Measurements from ENCODE around the gene TMEM156.
"Not testable (repeated sequence)": the region's sequence is repeated elsewhere in the genome, so short reads cannot be mapped to it uniquely, and the experiment has no call there.

Gene TMEM156

DNA sequence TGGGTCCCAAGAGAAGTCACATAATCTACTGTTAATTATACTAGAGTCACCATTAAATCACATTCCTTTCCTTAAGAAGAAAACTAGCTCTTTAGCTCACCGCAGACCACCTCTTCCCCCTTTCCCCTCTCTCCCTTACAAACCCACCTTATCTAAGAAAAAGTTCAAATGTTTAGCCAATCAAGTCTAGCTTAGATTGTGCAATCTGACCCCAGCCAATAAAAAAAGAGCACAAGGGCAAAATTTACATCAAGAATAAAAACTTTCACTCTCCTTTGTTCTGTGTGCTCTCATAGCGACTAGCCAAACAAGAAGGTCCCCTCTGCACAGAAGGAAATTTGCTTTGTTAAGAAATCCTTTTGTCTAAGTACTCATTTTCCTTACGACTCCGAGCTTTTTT lies 76.3 kb downstream of the TMEM156 start:
- no peak for DNase-seq

DNA sequence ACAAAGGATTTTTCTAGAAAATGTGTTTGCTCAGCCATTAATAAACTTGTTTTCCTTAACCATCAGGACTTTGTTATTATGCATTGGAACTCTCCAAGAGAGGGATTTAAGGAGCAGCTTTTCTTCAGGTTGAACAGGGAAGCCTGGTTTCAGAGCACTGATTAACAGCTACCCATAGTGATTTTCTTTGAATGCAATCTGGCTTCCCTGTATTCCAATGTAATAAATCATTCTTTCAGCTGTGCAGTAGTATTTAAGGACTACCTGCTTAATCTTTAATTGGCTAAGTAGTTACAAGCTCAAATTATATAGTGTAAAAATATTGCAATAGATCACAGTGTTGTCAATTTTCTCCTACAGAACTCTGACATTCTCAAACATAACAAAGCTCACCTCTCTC lies 77.5 kb downstream of the TMEM156 start:
- DNase-seq = no peak

DNA sequence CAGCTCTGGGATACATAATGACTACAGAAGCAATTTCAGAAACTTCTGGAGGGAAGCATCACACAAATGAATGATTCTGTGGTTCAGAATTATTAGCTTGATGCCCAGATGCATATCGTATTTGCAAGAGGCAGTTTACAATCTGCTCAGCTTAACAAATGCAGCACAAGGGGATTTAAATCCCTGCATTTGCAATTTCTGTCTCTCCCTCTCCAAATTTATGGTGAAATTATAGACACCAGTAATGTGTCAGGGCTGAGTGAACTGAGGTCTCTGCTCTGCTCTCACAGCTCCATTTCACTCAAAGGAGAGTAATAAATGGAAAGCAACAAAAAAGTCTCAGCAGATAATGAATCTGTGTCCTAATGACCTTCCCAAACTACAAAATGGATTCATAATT lies 80.2 kb downstream of the TMEM156 start:
- DNase-seq = no peak

DNA sequence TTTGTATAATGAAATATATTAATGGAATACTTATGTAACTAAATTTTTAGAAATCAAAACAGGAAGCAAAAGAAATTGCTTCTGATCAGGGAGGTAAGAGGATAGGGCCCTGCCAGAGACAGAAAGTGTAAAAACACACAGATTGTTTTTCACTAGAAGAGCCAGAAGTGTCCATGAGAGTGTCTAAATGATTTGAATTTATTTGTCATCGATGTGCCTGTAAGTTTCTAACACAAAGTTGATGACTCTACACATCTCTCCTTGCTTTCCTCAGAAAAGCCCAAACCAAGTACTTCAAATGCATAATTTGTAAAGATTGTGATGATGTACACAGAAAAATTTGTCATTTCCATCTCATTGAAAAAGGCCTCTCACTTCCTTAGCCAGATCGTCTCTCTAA lies 80.6 kb downstream of the TMEM156 start:
- no peak for DNase-seq

DNA sequence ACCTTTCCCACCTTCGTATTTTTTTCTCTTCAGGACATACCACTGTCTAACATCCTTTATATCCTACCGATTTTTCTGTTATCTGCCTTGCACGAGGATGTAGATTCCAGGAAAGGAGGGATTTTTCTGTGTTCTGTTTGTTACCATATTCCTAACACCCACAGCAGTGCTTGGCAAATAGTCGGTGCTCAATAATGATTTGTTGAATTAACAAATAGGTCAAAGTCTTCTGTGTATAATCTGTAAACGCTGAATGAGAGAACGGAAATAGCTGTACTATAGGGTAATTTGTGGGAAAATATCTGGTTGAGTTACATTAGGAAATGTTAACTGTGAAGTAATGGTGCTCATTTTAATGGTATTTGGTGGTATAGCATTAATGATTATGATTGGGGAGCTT lies 81.5 kb downstream of the TMEM156 start:
- DNase-seq = no peak

DNA sequence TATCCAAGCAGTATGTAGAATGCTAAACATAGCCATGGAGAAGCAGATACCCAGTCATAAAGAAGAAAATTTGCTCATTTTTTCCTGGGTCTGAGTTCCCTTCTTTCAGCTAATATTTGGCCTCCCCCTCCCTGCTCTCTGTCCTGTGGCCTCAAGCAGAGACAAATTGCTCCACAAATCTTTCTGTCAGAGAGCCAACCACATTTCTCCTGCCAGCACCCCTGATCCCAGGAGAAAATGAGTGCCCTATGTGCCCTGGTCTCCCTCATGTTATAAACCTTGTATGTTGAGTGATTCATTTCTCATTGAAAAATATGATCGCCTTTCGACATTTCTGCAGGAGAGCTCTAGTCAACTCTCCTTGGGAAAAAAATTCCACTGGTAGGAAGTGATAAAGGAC lies 82.0 kb downstream of the TMEM156 start:
- DNase-seq = no peak

DNA sequence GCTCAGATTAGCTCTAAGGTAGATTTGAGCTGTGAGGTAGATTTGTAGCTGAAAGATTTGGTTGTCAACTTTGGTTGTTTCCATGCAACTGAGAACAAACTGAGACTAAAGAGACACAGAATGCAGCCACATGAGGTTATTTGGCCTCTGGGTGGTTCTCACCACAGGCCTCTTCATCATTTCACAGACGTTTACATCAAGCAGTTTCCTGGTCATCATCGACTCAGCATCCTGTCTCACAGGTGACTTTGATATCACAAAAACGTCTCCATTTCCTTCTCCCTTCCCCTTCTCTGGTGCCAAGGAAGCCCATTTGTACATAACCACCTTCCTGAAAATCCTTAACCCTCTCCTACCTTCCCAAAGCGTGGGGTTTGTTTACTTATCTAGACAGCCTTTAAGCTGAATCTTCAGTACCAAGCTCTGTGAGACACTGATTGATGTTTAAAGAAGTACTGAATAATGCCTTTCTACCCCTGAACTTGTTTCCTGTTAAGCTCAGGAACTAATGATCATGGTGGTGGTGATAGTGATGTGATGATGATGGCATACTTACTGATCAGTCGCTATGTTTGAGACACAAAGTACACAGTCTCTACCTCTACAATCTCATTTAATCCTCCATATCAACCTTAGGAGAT lies 82.7 kb downstream of the TMEM156 start:
- no peak for DNase-seq

DNA sequence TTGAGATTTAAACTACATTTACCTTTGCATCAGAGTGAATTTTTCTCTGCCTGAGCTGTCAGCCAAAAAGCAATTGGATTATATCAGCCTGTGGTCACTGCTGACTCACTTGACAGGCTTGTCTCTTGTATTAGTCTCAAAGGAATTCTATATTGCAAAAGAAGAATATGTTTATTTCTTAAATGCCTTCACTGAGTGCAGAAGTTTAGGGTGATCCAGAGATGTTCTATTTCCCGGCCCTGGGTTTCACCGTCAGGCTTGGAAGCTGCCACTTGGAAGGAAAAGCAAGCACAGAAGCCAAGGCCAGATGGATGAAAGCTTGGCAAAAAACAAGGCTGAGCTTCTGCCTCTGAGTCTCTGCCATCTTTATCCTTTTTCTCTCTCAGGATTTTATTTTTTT lies 83.7 kb downstream of the TMEM156 start:
- DNase-seq = no peak

DNA sequence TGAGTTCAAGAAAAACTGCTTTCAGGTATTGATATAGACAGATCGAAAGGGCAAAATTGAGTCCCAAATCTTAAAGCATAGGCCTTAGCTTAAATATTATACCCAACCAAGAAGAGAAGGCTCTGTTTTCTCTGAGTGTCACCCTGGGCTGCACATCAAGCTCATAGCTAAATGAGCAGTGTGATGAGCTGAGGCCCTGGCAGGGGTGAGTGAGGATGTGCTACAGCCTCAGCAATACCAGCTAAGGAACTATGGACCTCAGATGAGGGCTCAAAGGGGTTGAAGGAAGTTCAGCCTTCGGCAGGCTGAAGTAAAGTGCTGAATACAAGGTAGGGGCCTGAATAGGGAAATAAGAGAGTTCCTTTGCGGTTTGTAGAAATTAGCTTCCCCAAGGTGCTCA lies 85.3 kb downstream of the TMEM156 start:
- no peak for DNase-seq

DNA sequence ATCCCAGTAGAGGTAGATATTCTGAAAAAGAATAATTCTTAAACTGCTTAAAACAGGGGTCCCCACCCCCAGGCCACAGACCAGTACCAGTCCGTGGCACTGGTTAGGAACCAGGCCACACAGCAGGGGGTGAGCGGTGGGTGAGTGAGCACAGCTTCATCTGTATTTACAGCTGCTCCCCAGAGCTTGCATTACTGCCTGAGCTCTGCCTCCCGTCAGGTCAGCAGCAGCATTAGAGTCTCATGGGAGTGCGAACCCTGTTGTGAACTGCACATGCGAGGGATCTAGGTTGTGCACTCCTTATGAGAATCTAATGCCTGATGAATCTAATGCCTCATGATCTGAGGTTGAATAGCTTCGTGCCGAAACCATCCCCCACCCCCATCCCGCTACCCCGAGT lies 87.8 kb downstream of the TMEM156 start:
- no peak for DNase-seq

DNA sequence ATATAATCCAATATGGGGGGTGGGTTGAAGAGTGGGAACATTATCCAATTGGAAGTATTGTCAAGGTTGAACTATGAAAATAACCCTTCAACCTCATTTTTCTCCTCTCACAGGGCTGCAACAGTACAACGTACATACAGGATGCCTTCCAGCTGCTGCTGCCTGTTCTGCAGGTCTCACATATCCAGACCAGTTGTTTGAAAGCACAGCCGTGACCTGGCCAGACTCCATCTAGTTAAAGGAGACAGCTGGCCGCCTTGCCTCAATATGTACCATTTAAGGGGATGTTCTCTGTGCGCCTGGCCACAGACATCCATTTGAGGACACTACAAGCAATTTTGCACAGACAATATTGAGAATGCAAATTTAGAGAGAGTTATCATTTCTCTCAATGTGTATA lies 88.9 kb downstream of the TMEM156 start:
- DNase-seq = no peak

DNA sequence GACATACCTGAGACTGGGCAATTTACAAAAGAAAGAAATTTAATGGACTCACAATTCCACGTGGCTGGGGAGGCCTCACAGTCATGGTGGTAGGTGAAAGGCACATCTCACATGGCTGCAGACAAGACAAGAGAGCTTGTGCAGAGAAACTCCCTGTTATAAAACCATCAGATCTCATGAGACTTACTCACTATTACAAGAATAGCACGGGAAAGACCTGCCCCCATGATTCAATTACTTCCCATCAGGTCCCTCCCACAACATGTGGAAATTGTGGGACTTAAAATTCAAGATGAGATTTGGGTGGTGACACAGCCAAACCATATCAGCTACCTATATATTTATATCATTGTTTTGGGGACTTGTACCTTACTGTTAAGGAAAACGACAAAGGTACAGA lies 90.3 kb downstream of the TMEM156 start:
- DNase-seq = not testable (repeated sequence)

DNA sequence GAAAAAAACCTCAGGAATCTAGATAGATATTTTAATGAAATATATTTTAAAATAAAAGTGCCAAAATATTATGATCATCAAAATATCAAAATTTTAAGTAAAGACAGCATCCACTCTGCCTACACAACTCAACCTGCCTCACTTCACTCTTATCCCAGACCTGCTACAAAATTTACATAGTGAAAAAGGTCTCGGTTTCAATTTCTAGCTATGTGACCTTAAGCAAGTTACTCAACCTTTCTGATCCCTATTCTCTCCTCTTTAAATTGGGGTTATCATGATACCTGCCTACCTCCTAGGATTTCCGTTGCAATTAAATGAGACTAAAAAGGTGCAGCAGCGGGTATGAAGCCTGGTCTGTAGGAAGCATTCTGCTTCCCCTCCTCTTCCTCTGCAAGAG lies 91.7 kb downstream of the TMEM156 start:
- DNase-seq = no peak

DNA sequence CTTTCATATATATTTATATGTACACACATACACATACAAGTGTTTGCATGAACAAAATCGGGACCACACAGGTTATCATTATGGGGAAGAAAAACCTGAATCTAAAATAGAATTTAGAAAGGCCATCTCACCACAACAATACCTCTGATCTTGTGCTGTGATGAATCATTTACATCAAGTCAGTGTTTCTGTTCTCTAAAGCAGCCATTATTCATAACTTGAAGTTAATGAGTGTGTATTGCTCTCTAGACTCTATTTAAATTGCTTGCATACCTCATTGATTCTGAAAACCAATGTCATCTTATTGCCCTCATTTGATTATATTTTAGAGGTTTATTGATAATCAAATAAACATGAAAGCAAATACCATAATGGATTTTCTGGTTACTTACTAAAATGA lies 93.0 kb downstream of the TMEM156 start:
- DNase-seq = no peak

DNA sequence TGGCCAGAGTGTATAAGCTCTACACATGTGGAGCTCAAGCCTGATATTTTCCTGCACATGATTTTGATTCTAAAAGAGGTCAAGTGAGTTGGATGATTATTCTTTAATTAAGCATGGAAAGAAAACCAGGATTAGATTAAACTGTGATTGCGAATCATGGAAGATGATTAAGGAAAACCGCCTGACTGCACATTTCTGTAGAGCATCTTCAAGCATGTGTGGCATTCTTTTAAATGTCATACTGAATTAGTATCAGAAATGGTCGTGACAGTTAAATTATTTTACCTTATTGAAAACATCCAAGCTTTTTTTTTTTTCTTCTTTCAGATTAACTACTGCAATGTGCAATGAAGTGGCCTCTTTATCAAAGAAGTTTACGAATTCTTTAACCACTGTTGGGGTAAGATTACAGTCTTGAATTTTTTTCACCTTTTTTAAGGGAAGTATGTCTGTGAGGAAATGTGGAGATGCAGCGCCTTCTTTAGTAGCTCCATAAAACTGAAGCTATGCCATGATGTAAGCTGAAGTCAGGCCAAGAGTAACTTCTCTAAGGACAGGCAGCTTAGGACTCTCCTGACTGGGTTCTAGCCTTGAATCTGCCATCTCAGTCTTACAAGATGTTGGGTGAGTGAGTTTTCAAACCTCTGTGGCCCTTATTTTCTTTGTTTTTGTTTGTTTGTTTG lies 96.7 kb downstream of the TMEM156 start:
- DNase-seq = no peak

DNA sequence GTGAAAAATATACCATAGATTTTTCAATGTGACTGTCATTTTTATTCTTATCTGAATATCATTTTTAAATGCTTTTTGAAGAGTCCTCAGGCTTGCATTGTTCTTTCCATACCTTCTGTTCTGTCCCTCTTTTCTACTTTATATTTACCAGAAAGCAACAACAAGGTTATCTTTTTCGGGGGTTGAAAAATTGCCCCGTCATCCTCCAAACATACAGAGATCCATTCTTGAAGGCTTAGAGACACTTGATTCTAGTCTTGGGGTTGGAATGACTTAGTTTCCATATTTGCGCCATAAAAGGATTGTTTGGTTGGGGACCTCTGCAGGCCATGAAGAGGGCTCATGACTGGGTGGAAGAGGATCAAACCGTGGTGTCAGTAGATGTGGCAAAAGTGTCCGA lies 101.1 kb downstream of the TMEM156 start:
- no peak for DNase-seq

DNA sequence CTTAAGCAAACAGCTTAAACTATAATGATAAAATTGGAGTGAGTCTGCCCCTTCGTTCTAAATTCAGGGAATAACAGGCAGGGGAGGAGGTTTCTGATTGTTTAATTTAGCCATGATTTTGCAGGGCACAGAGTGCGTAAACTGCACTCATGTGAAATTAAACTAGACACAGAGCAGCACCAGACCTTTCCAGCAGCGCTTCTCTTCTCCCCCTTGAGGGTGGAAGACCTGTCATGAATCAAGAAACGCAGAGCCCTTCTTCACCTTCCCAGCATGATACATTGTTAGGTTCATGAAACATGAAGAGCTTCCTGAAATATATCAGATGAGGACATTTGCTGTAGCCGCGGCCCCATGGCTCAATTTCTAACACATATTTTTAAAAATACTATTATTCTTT lies 101.5 kb downstream of the TMEM156 start:
- no peak for DNase-seq

DNA sequence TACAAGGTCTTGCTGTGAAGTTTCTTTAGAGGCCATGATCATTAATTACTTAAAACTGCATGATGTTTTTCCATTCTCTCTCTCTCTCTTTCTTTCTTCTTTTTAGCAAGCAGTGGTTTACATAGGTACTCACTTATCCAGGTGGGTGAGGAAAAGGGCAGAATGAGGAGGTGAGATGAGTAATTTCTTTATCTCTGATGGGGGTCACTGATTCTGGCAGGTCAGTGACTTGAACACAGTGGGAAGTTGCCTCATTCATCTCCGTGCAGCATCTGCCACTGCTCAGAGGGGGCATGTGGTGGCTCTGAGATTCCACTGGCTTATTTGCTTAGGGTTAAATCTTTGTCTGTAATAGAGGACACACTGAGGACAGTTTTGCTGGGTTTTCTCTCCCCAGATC lies 102.0 kb downstream of the TMEM156 start:
- no peak for DNase-seq

DNA sequence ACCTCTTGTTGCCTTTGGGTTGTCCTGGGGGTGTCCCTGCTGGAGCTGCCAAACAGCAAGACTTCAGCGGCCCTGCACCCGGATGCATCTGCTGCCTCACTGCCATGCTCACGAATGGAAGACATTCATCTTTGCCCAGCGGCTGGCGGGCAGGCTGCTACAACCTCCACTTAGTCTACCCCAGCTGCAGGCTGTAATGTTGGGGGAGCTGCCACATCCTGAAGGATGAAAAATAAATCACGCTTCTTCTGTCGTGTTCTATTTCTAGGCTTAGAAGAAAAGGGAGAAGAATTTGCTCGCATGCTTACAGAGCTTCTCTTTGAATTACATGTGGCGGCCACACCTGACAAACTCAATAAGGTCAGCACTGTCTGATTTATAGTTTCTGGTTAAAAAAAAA lies 103.2 kb downstream of the TMEM156 start:
- no peak for DNase-seq

DNA sequence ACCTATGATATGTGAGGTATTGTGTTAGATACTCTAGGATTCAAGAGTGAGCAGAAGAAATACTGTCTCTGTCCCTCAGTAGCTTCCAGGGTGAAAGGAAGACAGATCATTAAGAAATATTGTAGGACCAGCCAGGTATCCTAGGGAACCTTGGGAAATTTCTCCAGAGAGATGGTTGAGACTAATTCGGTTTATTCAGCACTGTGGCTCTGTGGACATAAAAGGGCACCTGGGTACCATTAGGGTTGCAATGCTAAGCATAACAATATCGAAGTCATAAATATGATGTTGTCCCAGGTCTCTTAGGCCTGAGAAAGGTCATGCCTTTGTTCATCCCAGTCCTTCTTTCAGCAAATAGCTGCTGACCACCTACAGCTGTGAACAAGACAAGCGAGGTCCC lies 103.6 kb downstream of the TMEM156 start:
- DNase-seq = no peak

DNA sequence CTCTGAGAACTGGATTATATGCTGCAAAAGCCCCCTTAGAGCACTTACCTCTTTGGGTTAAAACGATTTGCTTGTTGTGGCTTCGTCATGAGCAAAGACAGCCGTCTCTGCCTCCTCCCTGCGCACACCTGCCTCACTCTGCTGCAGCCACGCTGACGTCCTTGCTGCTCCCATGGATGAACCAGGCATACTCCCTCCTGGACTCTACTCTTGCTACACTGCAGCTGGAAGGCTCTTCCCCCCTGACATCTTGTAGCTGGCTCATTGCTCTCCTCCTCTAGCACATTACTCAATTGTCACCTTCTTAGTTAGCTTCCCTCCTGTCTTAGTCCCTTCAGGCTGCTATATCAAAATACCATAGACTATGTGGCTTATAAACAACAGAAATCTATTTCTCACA lies 105.3 kb downstream of the TMEM156 start:
- DNase-seq = no peak

DNA sequence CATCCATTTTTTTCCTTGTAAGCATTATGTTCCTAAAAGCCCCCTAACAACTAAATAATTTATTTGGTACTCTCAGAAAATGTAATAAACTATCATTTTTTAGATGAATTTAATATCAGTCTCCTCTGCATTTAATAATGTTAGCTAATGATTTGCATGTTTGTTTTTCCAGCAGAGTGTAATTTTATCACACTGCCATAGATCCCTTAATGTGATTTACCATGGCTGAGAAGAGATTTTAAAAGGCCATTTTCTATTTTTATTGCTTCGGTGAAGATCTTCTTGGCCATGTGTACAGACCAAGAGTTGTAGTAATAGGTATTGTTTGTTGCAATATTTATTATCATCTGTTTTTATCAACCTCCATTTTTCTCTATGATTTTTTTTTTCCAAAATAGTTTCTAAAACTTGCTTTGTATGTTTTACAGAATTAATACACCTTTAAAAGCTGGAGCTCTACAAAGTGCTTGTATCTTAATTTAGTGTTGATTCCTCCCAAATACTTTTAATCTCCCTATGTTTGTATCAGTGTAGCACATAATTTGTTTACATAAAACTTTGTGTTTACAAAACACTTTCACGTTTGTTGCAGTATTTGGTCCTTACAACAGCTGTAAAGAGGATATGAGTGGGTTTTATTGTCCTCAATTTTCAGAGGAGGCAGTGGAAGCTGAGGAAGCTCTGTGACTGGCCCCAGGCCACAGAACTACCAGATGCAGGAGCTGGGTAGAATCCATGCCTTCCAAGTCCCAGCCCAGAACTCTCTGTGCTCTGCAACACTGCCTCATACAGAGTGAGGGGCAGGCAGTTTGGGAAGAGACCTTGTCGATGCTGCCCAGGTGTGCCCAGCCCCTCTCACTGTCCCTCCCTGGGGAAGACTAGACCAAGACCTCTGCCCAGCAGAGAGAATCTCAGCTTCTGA lies 106.5 kb downstream of the TMEM156 start:
- no peak for DNase-seq

DNA sequence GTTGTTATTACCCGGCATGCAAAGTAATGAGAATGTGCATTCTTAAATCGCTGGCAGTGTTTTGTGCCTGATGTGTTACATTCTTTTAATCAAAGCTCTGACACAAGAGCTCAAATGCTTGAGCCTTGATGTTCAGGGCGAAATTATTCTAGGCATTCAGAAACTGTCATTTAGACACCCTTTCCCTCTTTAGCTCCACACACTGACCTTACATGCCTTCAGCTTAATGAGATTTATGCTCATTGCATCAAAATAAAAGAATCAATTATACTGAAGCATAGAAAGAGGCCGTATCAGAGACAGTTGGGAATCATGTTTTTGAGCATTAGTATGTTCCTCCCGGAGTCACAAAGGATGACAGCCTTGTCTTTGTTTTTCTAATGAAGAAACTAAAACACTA lies 107.9 kb downstream of the TMEM156 start:
- DNase-seq = no peak

DNA sequence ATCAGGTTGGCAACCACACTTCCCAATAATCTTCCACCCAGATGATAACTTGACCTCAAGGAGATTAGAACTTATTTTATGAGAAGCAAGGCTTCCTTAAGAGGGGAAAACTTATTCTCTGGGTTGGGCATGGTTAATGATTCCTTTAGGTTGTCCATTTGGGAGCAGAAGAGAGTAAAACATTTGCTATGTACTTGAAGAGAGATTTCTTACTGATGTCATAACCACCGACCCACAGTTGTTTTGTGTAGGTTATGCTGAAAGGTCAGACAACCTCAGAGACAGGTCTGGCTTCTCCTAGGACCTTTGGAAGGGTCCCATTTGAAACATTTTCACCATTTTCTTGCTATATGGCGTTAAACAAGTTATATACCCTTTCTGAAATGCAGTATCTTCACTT lies 108.5 kb downstream of the TMEM156 start:
- DNase-seq = no peak

All from cortex of kidney (tissue), 1 donor.